Mammary epithelial cell (primary cell): ENCODE data around the gene GRB10.

Source experiments
- CTCF ChIP-seq, 2 donors: IDR thresholded peaks in 1 of 2; conservative IDR thresholded peaks in 1 of 2; 2 replicates each; pipeline ENCODE4 v1.5.1; 2011 to 2012; ENCODE audit warnings: inconsistent platforms in 2 of 2, low read length in 2 of 2, mild to moderate bottlenecking in 2 of 2, control low read depth in 1 of 2, low read depth in 1 of 2; ENCODE audit not compliant: insufficient read depth in 1 of 2; ENCODE audit errors: extremely low read depth in 1 of 2
- EZH2 ChIP-seq: IDR thresholded peaks from 2 replicates; pipeline ENCODE4 v1.6.1; 2012; ENCODE audit warnings: low read length, inconsistent platforms, borderline replicate concordance

- TF ChIP-seq CTCF (conservative IDR thresholded peaks at IDR 0.05 in 1 of 2, IDR thresholded peaks at IDR 0.05 in 1 of 2; ENCODE audit: extremely low read depth in 1 of 2, insufficient read depth in 1 of 2, low read depth in 1 of 2, low read length in 2 of 2) (no peak), EZH2 (no peak)
These were observed 52.7 kb downstream of the GRB10 start for GRCh38 chr7:50729962-50730361.
